Breast epithelium (tissue), 4 donors: ENCODE results near the gene FAM170B. TPM values are rescaled to one million over a fixed set of nuclear protein-coding genes. Genes with fewer than 3 reads are reported as not detected.

Experiments
- DNase-seq, 2 donors: peaks; one replicate each; pipeline ENCODE4 v3.0.0-alpha.2; 2019; ENCODE audit warnings: low spot score in 2 of 2
- H3K27ac ChIP-seq, 2 donors: fragments of 200-600 bp; sonication (generic) in 1 of 2; one replicate each; pipeline ENCODE4 v1.5.1; 2016 to 2019; ENCODE audit warnings: mild to moderate bottlenecking in 1 of 2
- H3K27me3 ChIP-seq, 2 donors: fragments of 200-600 bp; sonication (generic) in 1 of 2; one replicate each; pipeline versions ENCODE4 v1.5.1 to v1.6.0; 2017 to 2019; ENCODE audit warnings: control low read depth in 1 of 2, mild to moderate bottlenecking in 1 of 2
- H3K36me3 ChIP-seq: fragments of 200-600 bp; one replicate; pipeline ENCODE4 v1.5.1; 2019
- H3K4me1 ChIP-seq, 2 donors: fragments of 200-600 bp; sonication (generic); one replicate each; pipeline ENCODE4 v1.5.1; 2016 to 2019; ENCODE audit warnings: control low read depth in 1 of 2
- H3K4me3 ChIP-seq, 3 donors: fragments of 200-600 bp; sonication (generic); 1 replicate in 2 of 3; 2 replicates in 1 of 3; pipeline ENCODE4 v1.5.1; 2016 to 2019; ENCODE audit warnings: mild to moderate bottlenecking in 3 of 3, moderate library complexity in 2 of 3
- H3K9me3 ChIP-seq, 2 donors: fragments of 200-600 bp; sonication (generic) in 1 of 2; one replicate each; pipeline ENCODE4 v1.5.1; 2016 to 2019; ENCODE audit warnings: control low read depth in 1 of 2
- CTCF ChIP-seq, 3 donors: fragments of 450-650 bp; IDR thresholded peaks; one replicate each; pipeline ENCODE4 v1.5.1; 2016 to 2017; ENCODE audit warnings: antibody characterized with exemption in 3 of 3, mild to moderate bottlenecking in 3 of 3, moderate library complexity in 3 of 3
- POLR2A ChIP-seq: fragments of 450-650 bp; IDR thresholded peaks from one replicate; pipeline ENCODE4 v1.6.1; 2016; ENCODE audit warnings: antibody characterized with exemption, mild to moderate bottlenecking, moderate library complexity
- POLR2AphosphoS5 ChIP-seq, 3 donors: sonication (generic); formaldehyde crosslinking; IDR thresholded peaks; one replicate each; pipeline ENCODE4 v1.6.1; 2017; ENCODE audit warnings: antibody characterized with exemption in 3 of 3
- intact Hi-C: fragments of 100-400 bp; cut with DNase I; formaldehyde crosslinking; loops from one replicate; pipeline ENCODE4 v1.15.1; 2023; ENCODE audit warnings: low total_unique reads
- total RNA-seq, 3 donors: library from RNA; depleted of rRNA; stranded (reverse); fragments of >200 nt; gene quantifications; one replicate each; pipeline ENCODE4 v1.1.0, GENCODE V29; 2016

FAM170B gene
- total RNA-seq, 3 donors from 2014 or later = not detected

GRCh38 chr10:49129376-49129775, 4.4 kb downstream of the FAM170B start:
- no peak overlapping the region for H3K4me3 ChIP-seq
- no peaks in the 10 kb centered on the region for H3K9me3 ChIP-seq
- TF ChIP-seq CTCF (IDR thresholded peaks at IDR 0.05) (no peak), POLR2AphosphoS5 (IDR thresholded peaks at IDR 0.05) (no peak), POLR2A (no peak)
- no peak overlapping the region for H3K27ac ChIP-seq
- DNase-seq = no peak
- no peaks in the 10 kb centered on the region for H3K27me3 ChIP-seq
- intact Hi-C loops = no loop called here
- no peaks in the 10 kb centered on the region for H3K36me3 ChIP-seq
- no peaks in the 10 kb centered on the region for H3K4me1 ChIP-seq

- TF ChIP-seq POLR2AphosphoS5 (IDR thresholded peaks at IDR 0.05) (no peak), POLR2A (no peak), CTCF (IDR thresholded peaks at IDR 0.05) (no peak)
- intact Hi-C loops = no loop called here
Observed at GRCh38 chr10:49128854-49129253, 5.0 kb downstream of the FAM170B start.

GRCh38 chr10:49123981-49124950, 9.6 kb downstream of the FAM170B start:
- Histone ChIP-seq H3K27ac (no peak overlapping the region), H3K4me3 (no peak overlapping the region), H3K36me3 (no peaks in the 10 kb centered on the region), H3K4me1 (no peaks in the 10 kb centered on the region), H3K27me3 (no peaks in the 10 kb centered on the region), H3K9me3 (no peaks in the 10 kb centered on the region)
- TF ChIP-seq POLR2A = no peak
- TF ChIP-seq POLR2AphosphoS5 (IDR thresholded peaks at IDR 0.05) = no peak
- TF ChIP-seq CTCF (IDR thresholded peaks at IDR 0.05) = no peak
- DNase-seq = no peak
- intact Hi-C loops = no loop called here

More at GRCh38 chr10:49128854-49129253, 5.0 kb downstream of the FAM170B start:
- no peak overlapping the region for H3K4me3 ChIP-seq
- DNase-seq = no peak
- H3K9me3 ChIP-seq = no peaks in the 10 kb centered on the region
- no peaks in the 10 kb centered on the region for H3K4me1 ChIP-seq
- H3K27me3 ChIP-seq = no peaks in the 10 kb centered on the region
- no peak overlapping the region for H3K27ac ChIP-seq
- H3K36me3 ChIP-seq = no peaks in the 10 kb centered on the region

- TF ChIP-seq CTCF (IDR thresholded peaks at IDR 0.05) = no peak
- no peak for TF ChIP-seq POLR2A
- TF ChIP-seq POLR2AphosphoS5 (IDR thresholded peaks at IDR 0.05) = no peak
- Histone ChIP-seq H3K4me3 (no peak overlapping the region), H3K4me1 (no peaks in the 10 kb centered on the region), H3K36me3 (no peaks in the 10 kb centered on the region), H3K27ac (no peak overlapping the region), H3K27me3 (no peaks in the 10 kb centered on the region), H3K9me3 (no peaks in the 10 kb centered on the region)
- intact Hi-C loops = no loop called here
- DNase-seq = no peak
Observed at GRCh38 chr10:49120911-49121310, 12.9 kb downstream of the FAM170B start.

GRCh38 chr10:49119746-49120145, 14.1 kb downstream of the FAM170B start:
- H3K27ac ChIP-seq = no peak overlapping the region

More at GRCh38 chr10:49119746-49120145, 14.1 kb downstream of the FAM170B start:
- TF ChIP-seq POLR2A (no peak), POLR2AphosphoS5 (IDR thresholded peaks at IDR 0.05) (no peak), CTCF (IDR thresholded peaks at IDR 0.05) (no peak)
- Histone ChIP-seq H3K4me3 (no peak overlapping the region), H3K9me3 (no peaks in the 10 kb centered on the region), H3K27me3 (no peaks in the 10 kb centered on the region), H3K4me1 (no peaks in the 10 kb centered on the region), H3K36me3 (no peaks in the 10 kb centered on the region)
- no peak for DNase-seq
- intact Hi-C loops = no loop called here
